Neural cell (in vitro differentiated cells): ENCODE data around the gene GP2. TPM values are rescaled to one million over a fixed set of nuclear protein-coding genes. Genes with fewer than 3 reads are reported as not detected.
A peak's percentile ranks its signal among the peaks of the same experiment; 100 is the strongest.

Experiments used
- H2AFZ ChIP-seq: fragments of 200-600, 300-800 bp; sonication (generic), shearing (Covaris generic); 2 replicates; pipeline ENCODE4 v1.6.0; 2014; ENCODE audit warnings: low read depth, mild to moderate bottlenecking, antibody characterized with exemption, low read length, moderate library complexity
- H3F3A ChIP-seq: fragments of 200-600 bp; shearing (Covaris generic); 2 replicates; pipeline ENCODE4 v1.6.1; 2016; ENCODE audit warnings: mild to moderate bottlenecking, moderate library complexity, mixed read lengths, antibody characterized with exemption, low read length; ENCODE audit not compliant: insufficient read depth, poor library complexity, severe bottlenecking
- H3K27ac ChIP-seq: fragments of 200-600, 300-800 bp; sonication (generic), shearing (Covaris generic); 2 replicates; pipeline ENCODE4 v1.5.1; 2014; ENCODE audit warnings: mild to moderate bottlenecking, low read length, moderate library complexity
- H3K27me3 ChIP-seq: fragments of 300-800, 200-600 bp; sonication (generic), shearing (Covaris generic); 2 replicates; pipeline ENCODE4 v1.6.0; 2014; ENCODE audit warnings: mild to moderate bottlenecking, low read depth, low read length, moderate library complexity; ENCODE audit not compliant: insufficient read depth
- H3K36me3 ChIP-seq: fragments of 300-800, 200-600 bp; sonication (generic), shearing (Covaris generic); 2 replicates; pipeline ENCODE4 v1.5.1; 2014; ENCODE audit warnings: mild to moderate bottlenecking, antibody characterized with exemption, low read length, moderate library complexity; ENCODE audit not compliant: insufficient read depth
- H3K4me2 ChIP-seq: fragments of 300-800, 200-600 bp; sonication (generic), shearing (Covaris generic); 2 replicates; pipeline ENCODE4 v1.6.0; 2014; ENCODE audit warnings: mild to moderate bottlenecking, low read length
- H3K4me3 ChIP-seq: fragments of 300-800, 200-600 bp; sonication (generic), shearing (Covaris generic); 2 replicates; pipeline ENCODE4 v1.5.1; 2014; ENCODE audit warnings: mild to moderate bottlenecking, low read length, moderate library complexity
- H3K79me2 ChIP-seq: fragments of 200-600 bp; shearing (Covaris generic); replicated peaks from 2 replicates; pipeline ENCODE4 v1.6.0; 2014; ENCODE audit warnings: mild to moderate bottlenecking, low read length, moderate library complexity; ENCODE audit not compliant: insufficient read depth
- H3K9ac ChIP-seq: fragments of 300-800, 200-600 bp; sonication (generic), shearing (Covaris generic); 2 replicates; pipeline ENCODE4 v1.6.1; 2016; ENCODE audit warnings: mild to moderate bottlenecking, low read length, mixed read lengths
- H3K9me2 ChIP-seq: fragments of 200-600 bp; shearing (Covaris generic); 2 replicates; pipeline ENCODE4 v1.6.1; 2016; ENCODE audit warnings: mild to moderate bottlenecking, low read length, mixed read lengths; ENCODE audit not compliant: insufficient read depth
- H3K9me3 ChIP-seq: fragments of 200-600, 300-800 bp; sonication (generic), shearing (Covaris generic); 2 replicates; pipeline ENCODE4 v1.6.1; 2016; ENCODE audit warnings: mild to moderate bottlenecking, mixed run types, low read length, moderate library complexity, mixed read lengths
- H4K20me1 ChIP-seq: fragments of 200-600 bp; shearing (Covaris generic); 2 replicates; pipeline ENCODE4 v1.6.1; 2016; ENCODE audit warnings: mild to moderate bottlenecking, mixed run types; ENCODE audit not compliant: insufficient read depth
- EP300 ChIP-seq: fragments of 450-650 bp; conservative IDR thresholded peaks from 2 replicates; pipeline ENCODE4 v1.6.1; 2014; ENCODE audit warnings: antibody characterized with exemption, mild to moderate bottlenecking, moderate library complexity; ENCODE audit not compliant: poor library complexity, severe bottlenecking
- EZH2 ChIP-seq: fragments of 200-600, 300-800 bp; shearing (Covaris generic), sonication (generic); IDR thresholded peaks from 2 replicates; pipeline ENCODE4 v1.6.1; 2014; ENCODE audit warnings: antibody characterized with exemption, low read length, borderline replicate concordance, mild to moderate bottlenecking; ENCODE audit not compliant: insufficient read depth, poor library complexity, severe bottlenecking
- MXI1 ChIP-seq: fragments of 450-650 bp; conservative IDR thresholded peaks from 2 replicates; pipeline ENCODE4 v1.6.1; 2014; ENCODE audit warnings: antibody characterized with exemption, mild to moderate bottlenecking; ENCODE audit not compliant: poor library complexity, severe bottlenecking
- POLR2AphosphoS5 ChIP-seq: IDR thresholded peaks from 2 replicates; pipeline ENCODE4 v1.6.1; 2012
- RAD21 ChIP-seq: fragments of 450-650 bp; conservative IDR thresholded peaks from 2 replicates; pipeline ENCODE4 v1.6.1; 2014; ENCODE audit warnings: antibody characterized with exemption, mild to moderate bottlenecking, moderate library complexity
- SMC3 ChIP-seq: fragments of 450-650 bp; conservative IDR thresholded peaks from 2 replicates; pipeline ENCODE4 v1.6.1; 2014; ENCODE audit warnings: antibody characterized with exemption, mild to moderate bottlenecking, moderate library complexity; ENCODE audit not compliant: poor library complexity
- TAF1 ChIP-seq: IDR thresholded peaks from 2 replicates; pipeline ENCODE4 v1.6.1; 2012; ENCODE audit warnings: low read depth
- polyA plus RNA-seq: library from polyadenylated mRNA; depleted of rRNA; stranded (reverse); fragments of >200 nt; gene quantifications from 2 replicates; pipeline ENCODE4 v1.2.3, GENCODE V29; 2014
- TF ChIP-seq, protein P1 (sequence below): fragments of 450-650 bp; IDR thresholded peaks from 2 replicates; pipeline ENCODE4 v1.5.1; 2014; ENCODE audit warnings: antibody characterized with exemption, mild to moderate bottlenecking, moderate library complexity; ENCODE audit not compliant: poor library complexity, severe bottlenecking
- TF ChIP-seq, protein P2 (sequence below): IDR thresholded peaks from 2 replicates; pipeline ENCODE4 v1.6.1; 2012; ENCODE audit warnings: borderline replicate concordance

Gene GP2
- polyA plus RNA-seq, 1 donor from 2014 or later = not detected

DNA sequence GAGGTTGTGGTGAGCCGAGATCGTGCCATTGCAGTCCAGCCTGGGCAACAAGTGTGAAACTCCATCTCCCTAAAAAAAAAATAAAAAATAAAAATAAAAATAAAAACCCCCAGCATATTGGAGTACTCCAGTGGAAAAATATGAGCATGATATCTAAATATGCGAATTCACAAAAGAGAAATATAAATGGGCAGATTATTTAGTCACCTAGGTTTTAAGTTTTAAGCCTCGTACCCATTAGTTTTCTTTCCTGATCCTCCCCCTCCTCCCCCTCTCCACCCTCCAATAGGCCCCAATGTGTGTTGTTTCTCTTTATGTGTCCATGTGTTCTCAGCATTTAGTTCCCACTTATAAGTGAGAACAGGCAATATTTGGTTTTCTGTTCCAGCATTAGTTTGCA is 62.3 kb downstream of the GP2 start:
- H3K36me3 ChIP-seq = no peaks in the 10 kb centered on the region
- no peak overlapping the region for H3K4me2 ChIP-seq
- H3K9me2 ChIP-seq = no peaks in the 10 kb centered on the region
- TF ChIP-seq POLR2AphosphoS5 = no peak
- TF ChIP-seq TAF1 = no peak
- TF ChIP-seq EZH2 = no peak
- TF ChIP-seq, protein P1, sequence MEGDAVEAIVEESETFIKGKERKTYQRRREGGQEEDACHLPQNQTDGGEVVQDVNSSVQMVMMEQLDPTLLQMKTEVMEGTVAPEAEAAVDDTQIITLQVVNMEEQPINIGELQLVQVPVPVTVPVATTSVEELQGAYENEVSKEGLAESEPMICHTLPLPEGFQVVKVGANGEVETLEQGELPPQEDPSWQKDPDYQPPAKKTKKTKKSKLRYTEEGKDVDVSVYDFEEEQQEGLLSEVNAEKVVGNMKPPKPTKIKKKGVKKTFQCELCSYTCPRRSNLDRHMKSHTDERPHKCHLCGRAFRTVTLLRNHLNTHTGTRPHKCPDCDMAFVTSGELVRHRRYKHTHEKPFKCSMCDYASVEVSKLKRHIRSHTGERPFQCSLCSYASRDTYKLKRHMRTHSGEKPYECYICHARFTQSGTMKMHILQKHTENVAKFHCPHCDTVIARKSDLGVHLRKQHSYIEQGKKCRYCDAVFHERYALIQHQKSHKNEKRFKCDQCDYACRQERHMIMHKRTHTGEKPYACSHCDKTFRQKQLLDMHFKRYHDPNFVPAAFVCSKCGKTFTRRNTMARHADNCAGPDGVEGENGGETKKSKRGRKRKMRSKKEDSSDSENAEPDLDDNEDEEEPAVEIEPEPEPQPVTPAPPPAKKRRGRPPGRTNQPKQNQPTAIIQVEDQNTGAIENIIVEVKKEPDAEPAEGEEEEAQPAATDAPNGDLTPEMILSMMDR = no peak
- no peak for TF ChIP-seq SMC3
- no peak for TF ChIP-seq RAD21
- no peak for TF ChIP-seq MXI1
- TF ChIP-seq EP300 = no peak
- TF ChIP-seq, protein P2, sequence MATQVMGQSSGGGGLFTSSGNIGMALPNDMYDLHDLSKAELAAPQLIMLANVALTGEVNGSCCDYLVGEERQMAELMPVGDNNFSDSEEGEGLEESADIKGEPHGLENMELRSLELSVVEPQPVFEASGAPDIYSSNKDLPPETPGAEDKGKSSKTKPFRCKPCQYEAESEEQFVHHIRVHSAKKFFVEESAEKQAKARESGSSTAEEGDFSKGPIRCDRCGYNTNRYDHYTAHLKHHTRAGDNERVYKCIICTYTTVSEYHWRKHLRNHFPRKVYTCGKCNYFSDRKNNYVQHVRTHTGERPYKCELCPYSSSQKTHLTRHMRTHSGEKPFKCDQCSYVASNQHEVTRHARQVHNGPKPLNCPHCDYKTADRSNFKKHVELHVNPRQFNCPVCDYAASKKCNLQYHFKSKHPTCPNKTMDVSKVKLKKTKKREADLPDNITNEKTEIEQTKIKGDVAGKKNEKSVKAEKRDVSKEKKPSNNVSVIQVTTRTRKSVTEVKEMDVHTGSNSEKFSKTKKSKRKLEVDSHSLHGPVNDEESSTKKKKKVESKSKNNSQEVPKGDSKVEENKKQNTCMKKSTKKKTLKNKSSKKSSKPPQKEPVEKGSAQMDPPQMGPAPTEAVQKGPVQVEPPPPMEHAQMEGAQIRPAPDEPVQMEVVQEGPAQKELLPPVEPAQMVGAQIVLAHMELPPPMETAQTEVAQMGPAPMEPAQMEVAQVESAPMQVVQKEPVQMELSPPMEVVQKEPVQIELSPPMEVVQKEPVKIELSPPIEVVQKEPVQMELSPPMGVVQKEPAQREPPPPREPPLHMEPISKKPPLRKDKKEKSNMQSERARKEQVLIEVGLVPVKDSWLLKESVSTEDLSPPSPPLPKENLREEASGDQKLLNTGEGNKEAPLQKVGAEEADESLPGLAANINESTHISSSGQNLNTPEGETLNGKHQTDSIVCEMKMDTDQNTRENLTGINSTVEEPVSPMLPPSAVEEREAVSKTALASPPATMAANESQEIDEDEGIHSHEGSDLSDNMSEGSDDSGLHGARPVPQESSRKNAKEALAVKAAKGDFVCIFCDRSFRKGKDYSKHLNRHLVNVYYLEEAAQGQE = no peak
- H3K27ac ChIP-seq = no peak overlapping the region
- H3K9ac ChIP-seq = no peak overlapping the region
- no peaks in the 10 kb centered on the region for H3K27me3 ChIP-seq
- no peaks in the 10 kb centered on the region for H4K20me1 ChIP-seq
- no peak overlapping the region for H2AFZ ChIP-seq
- H3K4me3 ChIP-seq = no peak overlapping the region
- H3K79me2 ChIP-seq = no peaks in the 10 kb centered on the region
- no peaks in the 10 kb centered on the region for H3F3A ChIP-seq
- H3K9me3 ChIP-seq = no peaks in the 10 kb centered on the region

DNA sequence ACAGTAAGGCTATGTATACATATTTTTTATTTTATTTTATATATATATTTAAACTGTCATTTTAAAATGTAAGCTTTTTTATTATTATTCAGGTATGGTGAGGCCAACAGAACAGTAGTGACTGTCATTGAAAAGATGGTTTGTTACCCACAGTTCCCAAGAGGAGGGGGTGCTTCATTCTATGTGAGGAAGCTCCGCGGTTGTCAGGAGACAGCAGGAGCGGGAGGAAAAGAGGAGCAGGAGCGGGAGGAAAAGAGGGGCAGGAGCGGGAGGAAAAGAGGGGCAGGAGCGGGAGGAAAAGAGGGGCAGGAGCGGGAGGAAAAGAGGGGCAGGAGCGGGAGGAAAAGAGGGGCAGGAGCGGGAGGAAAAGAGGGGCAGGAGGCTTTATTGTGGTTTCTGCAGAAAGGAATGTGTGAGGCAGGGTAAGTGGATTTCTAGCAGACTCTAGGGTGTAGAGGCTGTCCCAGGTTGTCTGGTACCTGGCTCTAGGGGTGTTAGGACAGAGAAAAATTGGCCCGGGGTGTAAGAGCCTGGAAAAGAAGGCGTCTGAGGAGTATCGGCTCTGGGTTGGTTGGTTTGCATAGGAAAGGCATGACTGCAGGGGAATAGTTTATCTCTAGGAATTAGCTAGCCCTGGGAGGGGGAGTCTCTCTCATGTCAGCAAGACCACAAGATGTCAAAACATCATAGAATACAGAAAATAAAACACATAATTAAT is 64.0 kb downstream of the GP2 start:
- TF ChIP-seq, protein P1 = no peak
- TF ChIP-seq RAD21 = no peak
- no peak for TF ChIP-seq MXI1
- TF ChIP-seq EP300 = no peak
- no peak for TF ChIP-seq EZH2
- TF ChIP-seq, protein P2 = peak; percentile 82
- TF ChIP-seq POLR2AphosphoS5 = peak; percentile 20
- no peak for TF ChIP-seq TAF1
- TF ChIP-seq SMC3 = no peak
- Histone ChIP-seq H4K20me1 (no peaks in the 10 kb centered on the region), H3K79me2 (no peaks in the 10 kb centered on the region), H3K4me3 (no peak overlapping the region), H3K27ac (peak overlapping the region; percentile 8), H2AFZ (peak overlapping the region; percentile 21), H3K9ac (no peak overlapping the region), H3K9me3 (no peaks in the 10 kb centered on the region), H3F3A (no peaks in the 10 kb centered on the region), H3K36me3 (no peaks in the 10 kb centered on the region), H3K4me2 (no peak overlapping the region), H3K9me2 (no peaks in the 10 kb centered on the region), H3K27me3 (no peaks in the 10 kb centered on the region)
